HG02870 (cell line): ENCODE measurements around the gene ESPN.

Experiments used
- ATAC-seq: cut with Tn5 transposase; IDR thresholded peaks from one replicate; pipeline ENCODE4 v1.9.1; 2021; ENCODE audit warnings: mild to moderate bottlenecking, moderate library complexity; ENCODE audit not compliant: unreplicated experiment

Gene ESPN

GRCh38 chr1:6463120-6463412 lies 38.5 kb downstream of the ESPN start:
- no peak for ATAC-seq

- ATAC-seq, result no peak
Observed at GRCh38 chr1:6464514-6464836, 39.9 kb downstream of the ESPN start.

- ATAC-seq, result no peak
Observed at GRCh38 chr1:6464915-6465314, 40.3 kb downstream of the ESPN start.

- ATAC-seq, result no peak
Observed at GRCh38 chr1:6465461-6466005, 41.0 kb downstream of the ESPN start.

GRCh38 chr1:6466023-6466422 lies 41.4 kb downstream of the ESPN start, which contains the start of gene TNFRSF25:
Gene TNFRSF25, minus strand, starts transcription at chr1:6466173. Its CDS starts 66 bp downstream, at chr1:6466107.
- no peak for ATAC-seq

GRCh38 chr1:6466751-6467150 lies 42.2 kb downstream of the ESPN start:
- ATAC-seq, result no peak

- no peak for ATAC-seq
Observed at GRCh38 chr1:6467224-6467623, 42.6 kb downstream of the ESPN start.

GRCh38 chr1:6467744-6468688 lies 43.4 kb downstream of the ESPN start:
- no peak for ATAC-seq

GRCh38 chr1:6468729-6469461 lies 44.3 kb downstream of the ESPN start:
- no peak for ATAC-seq

GRCh38 chr1:6470132-6471085 lies 45.8 kb downstream of the ESPN start:
- ATAC-seq, result no peak

- no peak for ATAC-seq
Observed at GRCh38 chr1:6471086-6471969, 46.8 kb downstream of the ESPN start.

GRCh38 chr1:6471970-6472368 lies 47.4 kb downstream of the ESPN start:
- no peak for ATAC-seq

- ATAC-seq, result no peak
Observed at GRCh38 chr1:6472391-6472790, 47.8 kb downstream of the ESPN start.

GRCh38 chr1:6473156-6473555 lies 48.6 kb downstream of the ESPN start:
- ATAC-seq, result no peak

- no peak for ATAC-seq
Observed at GRCh38 chr1:6473974-6474814, 49.6 kb downstream of the ESPN start.

GRCh38 chr1:6474815-6475282 lies 50.3 kb downstream of the ESPN start:
- ATAC-seq, result no peak

GRCh38 chr1:6475381-6476133 lies 51.0 kb downstream of the ESPN start:
- ATAC-seq, result no peak

- ATAC-seq, result no peak
Observed at GRCh38 chr1:6476483-6476882, 51.9 kb downstream of the ESPN start.
